ENCODE data around the gene PSMG4. TPM values are rescaled to one million over a fixed set of nuclear protein-coding genes. Genes with fewer than 3 reads are reported as not detected.

The PSMG4 gene
- 19.6 TPM for total RNA-seq

DNA sequence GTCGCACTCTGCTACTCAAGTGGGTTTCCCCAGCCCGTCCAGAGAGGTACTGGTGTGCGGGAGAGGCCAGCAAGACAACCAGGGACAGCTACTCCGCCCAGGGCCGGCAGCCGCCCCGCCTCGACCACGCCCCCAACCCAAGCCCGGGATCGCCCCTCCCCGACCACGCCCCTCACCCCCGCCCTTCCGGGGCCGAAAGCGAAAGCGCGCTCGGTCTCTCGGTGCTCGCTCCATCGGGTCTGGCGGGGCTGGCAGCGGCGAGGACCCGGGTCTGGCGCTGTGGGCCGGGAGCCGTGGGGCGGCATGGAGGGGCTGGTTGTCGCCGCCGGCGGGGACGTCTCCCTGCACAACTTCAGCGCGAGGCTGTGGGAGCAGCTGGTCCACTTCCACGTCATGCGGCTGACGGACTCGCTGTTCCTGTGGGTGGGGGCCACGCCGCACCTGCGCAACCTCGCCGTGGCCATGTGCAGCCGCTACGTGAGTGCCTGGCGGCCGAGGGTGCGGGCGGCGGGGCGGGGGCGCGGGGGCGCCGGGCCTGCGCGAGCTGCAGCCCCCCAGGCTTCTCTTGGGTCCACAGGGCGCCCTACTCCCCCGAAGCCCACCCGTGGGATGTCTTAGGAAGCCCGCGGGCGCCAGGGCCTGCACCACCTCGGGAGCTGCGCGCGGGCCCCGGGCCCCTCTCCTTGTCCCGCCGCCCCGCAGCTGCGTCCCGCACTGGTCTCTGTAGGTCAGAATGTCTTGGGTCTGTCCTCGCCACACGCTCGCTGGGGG lies at the start of gene PSMG4:
TSS of gene PSMG4 (plus strand) at position 228 of the 771 bp plus-strand sequence. CDS start at position 304, 76 bp downstream.
- peak; percentile 95 for ATAC-seq

- ATAC-seq: peak; percentile 94
Measured at GRCh38 chr6:3209114-3210023, 49.4 kb upstream of the PSMG4 start.

GRCh38 chr6:3210024-3210610 lies 48.6 kb upstream of the PSMG4 start:
- ATAC-seq: no peak

- no peak for ATAC-seq
Measured at GRCh38 chr6:3211681-3212080, 47.1 kb upstream of the PSMG4 start.

DNA sequence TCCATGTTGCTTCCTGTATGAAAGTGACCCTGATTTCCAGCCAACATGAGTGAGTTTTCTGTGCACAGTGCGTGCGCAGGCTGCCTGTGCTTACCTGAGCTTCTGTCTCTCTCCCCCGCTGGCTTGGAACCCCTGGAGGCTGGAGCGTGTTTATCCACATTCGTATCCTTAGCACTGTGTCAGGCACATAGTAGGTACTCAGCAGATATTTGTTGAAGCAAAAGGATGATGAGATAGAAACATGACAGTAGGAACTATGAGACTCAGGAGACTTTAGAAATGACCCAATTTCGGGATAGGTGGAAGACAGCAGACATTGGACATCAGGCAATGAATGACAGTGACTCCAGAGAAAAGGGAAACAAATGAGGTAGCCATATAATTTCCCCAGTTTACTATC lies 46.5 kb upstream of the PSMG4 start:
- ATAC-seq: no peak

DNA sequence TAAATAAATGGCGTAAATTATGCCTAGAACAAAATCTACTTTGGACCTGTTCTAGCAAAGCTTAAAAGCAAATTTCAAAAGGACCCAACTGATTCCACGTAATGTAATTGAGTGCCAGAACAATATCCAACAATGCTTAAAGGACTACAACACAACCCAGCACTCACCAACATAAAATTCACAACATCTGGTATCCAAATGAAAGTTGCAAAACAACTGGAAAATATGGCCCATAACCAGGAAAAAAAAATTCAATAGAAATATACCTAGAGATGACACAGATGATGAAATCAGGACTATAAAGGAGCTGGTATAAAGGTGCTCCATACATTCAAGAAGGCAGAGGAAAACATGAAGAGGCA lies 45.4 kb upstream of the PSMG4 start:
- ATAC-seq: no peak

GRCh38 chr6:3214898-3215297 lies 43.8 kb upstream of the PSMG4 start:
- no peak for ATAC-seq

DNA sequence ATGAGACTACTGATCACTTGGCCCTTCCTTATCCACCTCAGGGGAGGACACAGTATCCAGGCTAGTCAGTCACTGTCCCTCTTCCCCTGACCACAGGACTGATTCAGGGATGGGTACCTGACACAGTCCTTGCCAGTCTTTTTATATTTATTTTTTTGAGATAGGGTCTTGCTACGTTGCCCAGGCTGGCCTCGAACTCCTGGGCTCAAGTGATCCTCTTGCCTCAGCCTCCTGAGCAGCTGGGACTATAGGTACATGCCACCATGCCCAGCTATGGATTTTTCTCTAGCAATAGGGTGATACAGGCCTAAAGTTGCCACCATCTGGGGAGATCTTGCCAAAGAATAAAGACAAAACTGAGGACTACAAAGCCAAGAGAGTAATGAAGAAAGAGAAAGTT lies 41.5 kb upstream of the PSMG4 start:
- ATAC-seq: no peak

DNA sequence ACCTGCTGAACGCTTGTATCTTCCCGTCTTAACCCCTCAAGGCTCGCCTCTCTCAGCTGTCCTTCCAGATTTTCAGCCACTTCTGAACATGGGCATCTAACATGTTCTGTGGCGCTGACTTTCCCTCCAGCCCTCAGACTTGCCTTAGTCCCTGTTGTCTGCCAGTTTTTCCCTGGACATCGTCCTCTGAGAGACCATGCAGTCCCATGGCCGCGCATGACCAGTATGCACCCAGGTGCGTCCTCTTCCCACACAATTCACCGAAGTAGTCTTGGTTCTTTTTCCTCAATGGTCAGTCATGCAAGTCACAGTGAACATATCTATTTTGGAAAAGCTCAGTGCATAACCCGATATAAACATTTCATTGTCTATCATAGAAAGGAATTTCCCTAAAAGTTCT lies 40.5 kb upstream of the PSMG4 start:
- ATAC-seq: no peak

GRCh38 chr6:3220366-3220765 lies 38.4 kb upstream of the PSMG4 start:
- no peak for ATAC-seq

DNA sequence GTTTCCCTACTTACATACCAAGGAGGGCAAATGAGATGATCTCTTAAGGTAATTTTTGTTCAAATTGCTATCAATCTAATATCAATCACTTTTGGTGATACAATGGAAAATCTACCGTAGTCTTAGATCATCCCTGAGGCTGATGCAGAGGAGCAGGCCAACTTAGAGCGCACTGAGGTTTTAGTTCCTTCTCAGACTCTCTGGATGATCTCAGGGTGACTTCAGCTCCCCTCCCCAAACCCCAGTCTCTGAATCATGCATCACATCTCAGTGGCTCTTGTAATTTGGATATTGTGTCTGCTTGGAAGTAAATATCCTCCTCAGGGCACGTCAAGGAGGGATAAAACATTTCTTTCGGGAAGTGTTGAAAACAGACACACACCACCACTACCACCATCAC lies 37.2 kb upstream of the PSMG4 start:
- ATAC-seq: no peak

DNA sequence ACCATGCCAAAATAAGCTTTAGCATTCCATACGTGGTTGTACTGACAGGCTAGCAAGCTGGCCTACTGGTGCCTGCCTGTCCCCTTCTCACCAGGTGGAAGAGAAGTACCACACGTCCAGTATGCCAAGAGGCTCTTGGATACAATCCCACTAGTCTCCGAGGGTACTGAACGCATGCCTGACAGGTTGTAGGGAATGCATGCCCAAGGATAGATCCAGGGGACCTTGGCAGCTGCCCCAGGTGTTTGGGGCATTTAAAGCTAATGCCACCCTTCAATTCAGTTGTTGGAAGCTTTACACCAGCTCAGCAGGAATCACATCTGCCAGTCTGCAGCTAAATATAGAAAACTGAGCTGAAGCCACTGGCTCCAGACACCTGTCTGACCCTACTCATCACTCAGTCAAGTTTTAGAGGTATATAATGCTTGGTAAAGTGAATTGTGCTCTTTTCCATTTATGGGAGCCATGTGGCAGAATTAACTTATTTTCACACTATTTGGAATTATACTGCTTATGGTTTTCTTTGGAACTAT lies 36.2 kb upstream of the PSMG4 start:
- ATAC-seq: no peak

- ATAC-seq: no peak
Measured at GRCh38 chr6:3226042-3226441, 32.7 kb upstream of the PSMG4 start.

- ATAC-seq: peak; percentile 45
Measured at GRCh38 chr6:3226481-3227362, 32.0 kb upstream of the PSMG4 start.

DNA sequence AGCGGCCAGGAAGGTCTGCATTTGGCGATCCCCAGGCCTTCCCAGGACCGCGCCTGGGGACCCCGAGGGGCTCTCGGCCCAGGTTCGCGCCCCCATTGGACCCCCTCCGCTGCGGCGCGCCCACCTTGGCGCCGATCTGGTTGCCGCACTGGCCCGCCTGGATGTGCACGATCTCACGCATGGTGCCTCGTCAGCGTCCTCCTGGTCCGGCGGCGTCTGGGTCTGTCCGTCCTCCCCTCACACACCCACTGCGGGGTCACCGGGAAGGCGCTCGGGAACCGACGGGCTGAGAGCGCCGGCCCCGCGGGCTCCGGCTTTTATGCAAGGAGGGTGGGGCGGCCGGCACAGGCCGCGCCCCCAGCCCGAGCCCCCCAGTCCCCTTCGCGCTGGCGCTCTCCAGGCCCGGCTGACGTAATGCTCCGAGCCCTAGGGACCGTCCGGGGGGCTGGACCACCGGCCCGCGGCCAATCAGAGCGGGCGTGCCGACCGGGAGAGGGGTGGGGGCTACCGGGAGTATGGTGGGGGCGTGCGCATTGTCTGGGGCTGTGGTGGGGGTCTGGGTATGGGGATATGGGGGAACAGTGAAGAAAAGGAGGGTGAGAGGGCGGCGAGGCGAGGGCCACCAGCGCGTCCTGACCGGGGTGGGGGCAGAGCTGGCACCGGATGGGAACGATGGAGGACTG lies 31.2 kb upstream of the PSMG4 start, which contains the start of gene TUBB2B:
TSS of gene TUBB2B (minus strand) at position 291 of the 683 bp plus-strand sequence. CDS start at position 181, 110 bp downstream.
- peak; percentile 28 for ATAC-seq

DNA sequence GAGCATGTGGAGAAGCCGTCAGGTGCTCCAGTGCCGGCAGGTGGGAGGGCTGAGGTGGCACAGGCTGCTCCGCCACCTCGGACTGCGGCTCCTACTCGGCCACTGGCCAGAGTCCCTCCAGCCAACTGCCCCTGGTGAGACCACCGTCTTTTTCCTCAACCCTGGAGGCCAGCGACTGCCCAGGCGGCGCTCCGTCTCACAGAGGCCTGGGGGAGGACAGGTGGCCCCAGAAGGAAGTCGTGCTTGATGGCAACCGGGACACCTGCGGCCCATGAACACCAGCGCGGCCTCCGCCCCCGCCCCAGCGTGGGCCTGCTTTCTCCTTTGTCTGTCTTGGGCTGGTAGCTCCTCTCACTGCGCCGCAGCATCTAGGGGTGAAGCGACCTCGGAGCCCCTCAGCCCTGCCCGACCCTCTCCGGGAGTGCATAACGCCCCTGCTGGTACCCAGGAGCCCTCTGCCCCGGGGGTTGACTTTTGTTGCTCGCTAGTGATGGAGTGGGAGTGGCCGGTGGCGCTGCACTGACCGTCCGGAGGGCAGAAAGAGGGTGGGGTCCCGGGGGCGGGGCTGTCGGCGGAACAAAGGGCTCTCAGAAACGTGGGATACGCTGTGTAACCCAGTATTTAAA lies 30.6 kb upstream of the PSMG4 start:
- ATAC-seq: peak; percentile 17

GRCh38 chr6:3228771-3229565 lies 29.8 kb upstream of the PSMG4 start:
- peak; percentile 42 for ATAC-seq

GRCh38 chr6:3229566-3230178 lies 29.1 kb upstream of the PSMG4 start:
- ATAC-seq: peak; percentile 41

GRCh38 chr6:3230256-3230882 lies 28.4 kb upstream of the PSMG4 start:
- no peak for ATAC-seq
